Measurements from ENCODE around the gene DDX25. TPM values are rescaled to one million over a fixed set of nuclear protein-coding genes. Genes with fewer than 3 reads are reported as not detected.

Gene DDX25
- total and polyA plus RNA-seq, 10 of the 15 experiments (the other 5 are each of a cell fraction or from before 2014, with no cell fraction given) = 0.05 TPM; not detected in 9

- TF ChIP-seq FOS (IDR thresholded peaks at IDR 0.05; ENCODE audit: borderline replicate concordance, extremely low read depth, insufficient read length) (no peak), YBX1 (IDR thresholded peaks at IDR 0.05) (no peak), CHD4 (IDR thresholded peaks at IDR 0.05) (no peak), HDGF (IDR thresholded peaks at IDR 0.05) (no peak), ETV6 (conservative IDR thresholded peaks at IDR 0.05 in 1 of 2, IDR thresholded peaks at IDR 0.05 in 1 of 2; ENCODE audit: borderline replicate concordance in 1 of 2, low read depth in 1 of 2) (no peak), GABPA (IDR thresholded peaks at IDR 0.05; ENCODE audit: low read depth) (no peak), NBN (IDR thresholded peaks at IDR 0.05) (no peak), IRF4 (IDR thresholded peaks at IDR 0.05; ENCODE audit: low read depth, low read length) (no peak), ATF3 (IDR thresholded peaks at IDR 0.05; ENCODE audit: borderline replicate concordance, extremely low read depth, low read depth, low read length) (no peak)
These were observed 53.5 kb downstream of the DDX25 start (continued) for GRCh38 chr11:125957618-125958332.

GRCh38 chr11:125958872-125959400 is 54.6 kb downstream of the DDX25 start:
- SMC1A ChIA-PET (ENCODE audit: uncharacterized antibody, unreplicated experiment) = interaction anchor here (1.5 kb wide), 1 partner anchor 32 kb away, joined by 3 read pairs; no protein-coding TSS in a partner anchor
- Histone ChIP-seq H3K4me2 (ENCODE audit: control insufficient read depth, insufficient read depth) (no peak overlapping the region), H3K9ac (ENCODE audit: control insufficient read depth, insufficient read depth, low read length) (no peak overlapping the region), H3K9me3 (replicated peaks; ENCODE audit: control insufficient read depth, insufficient read depth, low read length) (peaks cover 2% of the 10 kb centered on the region; the same call in 2 of the 3 replicates), H4K20me1 (ENCODE audit: control insufficient read depth, insufficient read depth) (no peaks in the 10 kb centered on the region), H3K4me3 (no peak overlapping the region), H3K79me2 (ENCODE audit: control insufficient read depth, insufficient read depth, low read length) (no peaks in the 10 kb centered on the region), H3K27ac (ENCODE audit: control insufficient read depth, insufficient read depth) (no peak overlapping the region), H3K27me3 (replicated peaks in 1 of 2; ENCODE audit: control insufficient read depth in 2 of 2, insufficient read depth in 2 of 2, low read length in 1 of 2) (no peaks in the 10 kb centered on the region), H3K36me3 (ENCODE audit: control insufficient read depth in 2 of 2, insufficient read depth in 2 of 2, low read length in 1 of 2) (no peaks in the 10 kb centered on the region), H3K4me1 (ENCODE audit: control insufficient read depth, insufficient read depth, low read length) (no peaks in the 10 kb centered on the region), H2AFZ (ENCODE audit: control insufficient read depth, low read depth, low read length) (no peak overlapping the region)
- ATAC-seq = no peak
- RAD21 ChIA-PET (ENCODE audit: unreplicated experiment) = no interaction called here
- no peak for FAIRE-seq
- in situ Hi-C loops (cut with MboI) = no loop called here
- DNase-seq (ENCODE audit: low read depth, low spot score) = no peak
- POLR2A ChIA-PET = no interaction called here
- WGBS (ENCODE audit: insufficient coverage, insufficient replicate concordance, low lambda C conversion rate, missing lambda C conversion rate) = 32% methylated on average over 4 of the region's 4 CpGs
- intact Hi-C loops (cut with micrococcal nuclease; ENCODE audit: unreplicated experiment) = no loop called here
- no TSS peak for BruUV-seq (replicated peaks)
- CTCF ChIA-PET = interaction anchor here (0.5 kb wide), 1 partner anchor 1973 kb away, joined by 3 read pairs; no protein-coding TSS in a partner anchor
- no peak for TF ChIP-seq SMC3 (IDR thresholded peaks at IDR 0.05; ENCODE audit: borderline replicate concordance, low read length)
- no peak for TF ChIP-seq ZNF592 (IDR thresholded peaks at IDR 0.05)
- no peak for TF ChIP-seq TBL1XR1 (IDR thresholded peaks at IDR 0.05; ENCODE audit: low read depth, low read length)
- TF ChIP-seq MTA2 (IDR thresholded peaks at IDR 0.05; ENCODE audit: low read depth) = no peak
- no peak for TF ChIP-seq PBX3 (IDR thresholded peaks at IDR 0.05; ENCODE audit: insufficient replicate concordance, low read depth, low read length)
- no peak for TF ChIP-seq ATF2 (IDR thresholded peaks at IDR 0.05; ENCODE audit: low read length)
- TF ChIP-seq YBX1 (IDR thresholded peaks at IDR 0.05) = no peak
- no peak for TF ChIP-seq STAT3 (IDR thresholded peaks at IDR 0.05; ENCODE audit: low read depth, low read length)

Data from GM12878 (cell line).